ENCODE results near the gene SLC31A1.

DNA sequence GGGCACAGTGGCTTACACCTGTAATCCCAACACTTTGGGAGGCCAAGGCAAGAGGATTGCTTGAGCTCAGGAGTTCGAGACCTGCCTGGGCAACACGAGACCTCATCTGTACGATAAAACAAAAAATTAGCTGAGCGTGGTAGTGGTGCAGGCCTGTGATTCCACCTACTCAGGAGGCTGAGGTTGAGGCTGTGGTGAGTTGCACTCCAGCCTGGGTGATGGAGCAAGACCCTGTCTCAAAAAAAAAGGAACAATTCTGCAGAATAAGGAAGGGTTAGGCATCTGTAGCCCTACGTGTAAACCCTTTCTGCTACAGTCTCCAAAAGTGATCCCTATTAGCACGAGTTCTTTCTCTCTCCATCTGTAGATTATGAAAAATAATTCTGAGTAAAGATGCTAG lies 34.1 kb downstream of the SLC31A1 start:
- TF ChIP-seq, protein P1, sequence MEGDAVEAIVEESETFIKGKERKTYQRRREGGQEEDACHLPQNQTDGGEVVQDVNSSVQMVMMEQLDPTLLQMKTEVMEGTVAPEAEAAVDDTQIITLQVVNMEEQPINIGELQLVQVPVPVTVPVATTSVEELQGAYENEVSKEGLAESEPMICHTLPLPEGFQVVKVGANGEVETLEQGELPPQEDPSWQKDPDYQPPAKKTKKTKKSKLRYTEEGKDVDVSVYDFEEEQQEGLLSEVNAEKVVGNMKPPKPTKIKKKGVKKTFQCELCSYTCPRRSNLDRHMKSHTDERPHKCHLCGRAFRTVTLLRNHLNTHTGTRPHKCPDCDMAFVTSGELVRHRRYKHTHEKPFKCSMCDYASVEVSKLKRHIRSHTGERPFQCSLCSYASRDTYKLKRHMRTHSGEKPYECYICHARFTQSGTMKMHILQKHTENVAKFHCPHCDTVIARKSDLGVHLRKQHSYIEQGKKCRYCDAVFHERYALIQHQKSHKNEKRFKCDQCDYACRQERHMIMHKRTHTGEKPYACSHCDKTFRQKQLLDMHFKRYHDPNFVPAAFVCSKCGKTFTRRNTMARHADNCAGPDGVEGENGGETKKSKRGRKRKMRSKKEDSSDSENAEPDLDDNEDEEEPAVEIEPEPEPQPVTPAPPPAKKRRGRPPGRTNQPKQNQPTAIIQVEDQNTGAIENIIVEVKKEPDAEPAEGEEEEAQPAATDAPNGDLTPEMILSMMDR (IDR thresholded peaks at IDR 0.05; ENCODE audit: low read depth, low read length, poor library complexity, severe bottlenecking) = no peak
- TF ChIP-seq EZH2phosphoT487 (IDR thresholded peaks at IDR 0.05; ENCODE audit: borderline replicate concordance, low read length) = no peak

Measured in DOHH2 (cell line).